ENCODE results near the gene ADNP.
"Not testable (repeated sequence)": the region's sequence is repeated elsewhere in the genome, so short reads cannot be mapped to it uniquely, and the experiment has no call there.

The ADNP gene

DNA sequence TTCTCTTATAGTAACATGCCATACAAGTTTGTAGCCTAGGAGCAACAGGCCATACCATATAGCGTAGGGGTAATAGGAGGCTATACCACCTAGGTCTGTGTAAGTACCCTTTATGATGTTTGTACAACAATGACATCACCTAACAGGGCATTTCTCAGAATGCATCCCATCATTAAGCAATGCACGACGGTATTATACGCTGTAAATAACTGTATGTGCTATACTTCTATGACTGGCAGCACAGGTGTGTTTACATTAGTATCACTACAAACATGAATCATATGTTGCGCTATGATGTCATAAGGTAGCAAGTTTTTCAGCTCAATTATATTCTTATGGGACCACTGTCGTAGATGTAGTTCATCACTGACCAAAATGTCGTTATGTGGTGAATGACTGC is 31.0 kb downstream of the ADNP start:
- no peak for DNase-seq

DNA sequence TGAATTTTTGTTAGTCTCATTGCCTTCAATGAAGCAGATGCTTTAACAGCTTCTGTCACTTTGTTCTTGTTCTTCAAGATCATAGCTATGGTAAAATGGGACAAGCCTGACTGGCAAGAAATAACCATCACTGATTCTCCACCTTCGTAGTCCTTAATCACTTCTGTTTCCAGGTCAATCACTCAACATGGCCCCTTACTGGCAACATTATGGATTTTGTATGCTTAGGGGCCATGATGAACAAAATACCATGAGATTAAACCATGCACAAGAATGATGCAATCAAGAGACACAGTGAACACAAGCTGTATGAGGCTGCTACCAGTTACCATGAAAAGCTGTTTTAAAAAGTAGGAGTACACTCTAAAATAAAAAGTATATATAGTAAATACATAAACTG is 32.8 kb downstream of the ADNP start:
- DNase-seq: no peak

DNA sequence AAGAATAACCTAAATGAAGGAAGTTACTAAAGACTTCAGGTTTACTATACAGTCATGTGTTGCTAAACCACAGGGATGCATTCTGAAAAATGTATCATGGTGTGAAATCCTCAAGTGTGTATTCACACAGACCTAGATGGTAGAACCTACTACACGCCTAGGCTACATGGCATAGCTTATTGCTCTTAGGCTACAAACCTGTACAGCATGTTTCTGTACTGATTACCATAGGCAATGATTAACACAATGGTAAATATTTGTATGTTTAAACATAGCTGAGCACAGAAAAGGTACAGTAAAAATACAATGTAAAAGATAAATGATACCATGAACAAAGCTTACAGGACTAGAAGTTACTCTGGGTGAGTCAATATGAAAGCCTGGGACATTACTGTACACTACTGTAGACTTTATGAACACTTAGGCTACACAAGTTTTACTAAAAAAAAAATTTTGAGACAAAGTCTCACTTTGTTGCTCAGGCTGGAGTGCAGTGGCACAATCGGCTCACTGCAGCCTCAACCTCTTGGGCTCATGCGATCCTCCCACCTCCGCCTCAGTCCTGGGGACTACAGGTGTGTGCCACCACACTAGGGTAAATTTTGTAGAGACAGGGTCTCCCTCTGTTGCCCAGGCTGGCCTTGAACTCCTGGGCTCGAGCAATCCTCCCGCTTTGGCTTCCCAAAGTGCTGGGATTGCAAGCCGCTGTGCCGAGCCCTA is 36.0 kb downstream of the ADNP start:
- no peak for DNase-seq

DNA sequence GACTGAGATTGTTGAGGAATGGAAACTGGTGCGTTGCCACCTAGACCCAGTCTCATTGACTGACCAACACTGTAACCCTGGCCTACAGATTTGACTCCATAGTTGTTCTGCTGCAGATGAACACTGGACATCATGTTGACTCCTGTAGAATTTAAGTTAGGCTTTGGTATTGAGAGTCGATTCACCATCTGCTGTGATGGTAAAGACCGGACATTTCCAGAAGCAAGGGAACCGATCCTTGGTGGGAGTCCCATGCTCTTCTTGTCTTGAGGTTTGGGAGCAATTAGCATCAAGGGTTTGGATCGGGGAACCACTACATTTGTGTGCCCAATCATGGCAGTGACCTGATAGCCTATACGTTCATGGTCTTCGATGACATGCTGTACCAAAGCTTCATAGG is 37.6 kb downstream of the ADNP start:
- no peak for DNase-seq

DNA sequence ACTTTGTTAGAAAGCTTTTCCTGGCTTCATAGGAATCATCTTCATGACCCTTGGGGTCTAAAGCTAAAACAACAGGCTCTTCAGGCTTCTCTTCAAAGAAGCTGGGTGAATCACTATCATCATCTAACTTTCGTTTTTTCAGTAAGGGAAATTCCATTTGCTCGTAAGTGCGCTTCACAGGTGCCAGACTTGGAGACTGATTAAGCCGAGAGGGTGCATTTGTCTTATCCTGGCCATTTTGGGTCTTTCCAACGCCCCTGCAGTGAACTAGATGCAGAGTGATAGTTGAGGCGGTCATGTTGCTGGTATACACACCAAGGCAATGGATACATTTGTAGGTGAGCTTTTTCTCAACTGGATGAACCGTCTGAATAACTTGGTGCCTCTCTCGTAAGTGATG is 38.8 kb downstream of the ADNP start:
- no peak for DNase-seq

DNA sequence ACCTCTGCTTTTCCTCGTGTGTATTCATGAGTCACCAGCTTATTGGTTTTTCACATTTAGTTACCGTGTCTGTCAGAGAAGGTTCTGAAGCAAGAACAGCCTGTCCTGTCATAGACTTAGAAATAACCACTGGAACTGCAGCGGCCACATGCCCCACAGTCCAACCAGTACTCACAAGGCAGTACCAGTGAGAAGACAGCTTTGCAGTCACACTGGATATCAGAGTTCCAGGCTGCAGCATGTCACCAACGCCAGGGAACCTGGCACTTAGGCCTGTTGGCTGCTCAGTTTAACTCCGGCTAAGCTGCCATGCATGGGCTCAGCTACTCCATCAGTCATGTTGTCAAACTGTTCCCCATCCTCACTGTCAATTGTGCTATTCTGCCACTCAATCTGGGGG is 40.1 kb downstream of the ADNP start:
- DNase-seq: no peak

DNA sequence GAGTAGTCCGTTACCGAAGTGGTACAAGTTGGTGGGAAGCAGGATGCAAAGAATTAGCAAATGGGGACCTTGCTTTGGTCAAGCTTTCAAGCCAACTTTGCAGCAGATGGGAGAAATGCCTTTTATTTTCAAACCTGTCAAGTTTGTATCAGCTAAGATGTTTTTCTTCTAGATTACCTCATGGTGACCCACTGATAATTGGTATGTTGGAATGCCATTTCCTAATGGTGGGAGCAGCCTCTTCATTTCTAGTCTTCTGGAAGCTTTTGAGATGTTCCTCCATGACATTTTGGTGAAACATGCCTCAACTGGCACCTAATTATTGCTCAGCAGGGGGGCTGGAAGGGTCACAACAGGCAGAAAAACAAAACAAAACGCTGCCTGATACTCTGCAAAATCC is 43.7 kb downstream of the ADNP start:
- no peak for DNase-seq

DNA sequence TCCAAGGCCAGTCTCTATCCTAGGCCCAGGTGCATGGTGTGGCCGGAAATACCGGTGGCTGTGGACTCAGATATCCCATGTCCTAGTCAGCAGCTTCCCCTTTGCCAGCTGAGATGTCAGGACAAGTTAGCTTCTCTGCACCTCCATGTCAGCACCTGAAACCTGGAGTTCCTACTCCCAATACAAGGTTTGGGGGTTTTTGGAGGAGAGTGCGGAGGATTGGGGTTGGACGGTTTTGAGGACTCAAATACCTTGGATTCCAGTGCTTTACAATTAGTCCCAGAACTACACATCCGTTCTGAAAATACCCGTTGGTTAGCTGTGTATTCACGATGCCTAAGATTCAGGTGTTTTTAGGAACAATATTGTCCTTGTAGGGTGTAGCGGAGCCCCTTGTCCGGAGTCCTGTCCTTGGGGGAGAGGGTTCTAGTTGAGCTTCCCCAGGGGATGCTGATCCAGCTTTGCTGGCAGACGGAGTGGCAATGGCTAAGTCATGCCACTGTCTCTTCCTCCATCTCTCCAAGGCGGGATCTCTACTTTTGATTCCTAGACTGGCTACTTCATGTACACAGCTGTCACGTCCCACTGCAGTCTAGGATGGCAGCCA is 45.0 kb downstream of the ADNP start:
- DNase-seq: no peak

DNA sequence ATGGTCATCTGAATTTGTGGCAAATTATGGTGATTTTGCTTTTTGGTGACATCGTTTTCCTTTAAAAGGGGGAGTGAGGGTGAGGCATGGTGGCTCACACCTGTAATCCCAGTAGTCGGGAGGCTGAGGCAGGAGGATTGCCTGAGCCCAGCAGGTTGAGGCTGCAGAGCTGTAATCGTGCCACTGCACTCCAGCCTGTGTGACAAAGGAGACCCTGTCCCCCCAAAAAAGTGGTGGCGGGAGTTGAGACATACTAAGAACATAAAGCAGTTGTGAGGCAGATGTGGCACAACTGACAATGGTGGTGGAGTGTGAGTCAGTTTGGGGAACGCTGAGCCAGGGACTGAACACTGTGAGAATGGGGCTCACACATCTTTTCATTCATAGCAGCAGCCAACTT is 45.5 kb downstream of the ADNP start:
- no peak for DNase-seq

DNA sequence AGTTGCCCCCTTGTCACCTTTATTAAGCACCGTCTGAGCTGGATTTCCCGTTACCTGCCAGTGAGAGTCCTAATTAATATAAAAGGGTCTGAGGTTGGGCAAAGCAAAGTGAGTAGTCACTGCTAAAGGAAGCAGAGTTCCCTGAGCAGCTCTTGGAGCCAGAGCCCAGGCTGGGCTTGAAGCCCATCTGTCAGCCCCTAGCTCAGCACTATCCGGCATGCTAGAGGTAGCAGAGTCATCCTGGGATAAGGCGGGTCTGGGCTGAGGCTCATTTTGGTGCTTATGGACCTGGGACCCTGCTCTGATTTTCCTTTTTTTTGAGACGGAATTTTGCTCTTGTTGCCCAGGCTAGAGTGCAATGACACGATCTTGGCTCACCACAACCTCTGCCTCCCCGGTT is 46.2 kb downstream of the ADNP start:
- no peak for DNase-seq

DNA sequence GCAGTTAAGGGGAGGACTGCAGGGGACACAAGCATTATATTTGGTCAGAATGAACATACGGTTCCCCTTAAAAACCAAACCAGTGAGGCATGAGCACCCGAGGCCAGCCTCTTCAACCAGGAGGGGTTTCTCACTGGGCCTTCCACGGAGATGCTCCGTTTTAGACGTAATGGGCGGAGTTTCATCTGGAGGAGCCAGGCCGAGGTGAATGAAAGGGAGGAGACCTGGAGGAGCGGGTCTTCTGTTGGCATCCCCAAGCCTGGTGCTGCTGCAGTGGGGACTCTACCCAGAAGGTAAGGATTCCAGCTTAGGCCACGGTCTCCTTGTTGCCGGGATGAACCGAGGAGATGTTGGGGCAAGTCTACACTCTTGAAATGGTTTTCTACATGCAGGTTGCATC is 47.4 kb downstream of the ADNP start:
- DNase-seq: no peak

DNA sequence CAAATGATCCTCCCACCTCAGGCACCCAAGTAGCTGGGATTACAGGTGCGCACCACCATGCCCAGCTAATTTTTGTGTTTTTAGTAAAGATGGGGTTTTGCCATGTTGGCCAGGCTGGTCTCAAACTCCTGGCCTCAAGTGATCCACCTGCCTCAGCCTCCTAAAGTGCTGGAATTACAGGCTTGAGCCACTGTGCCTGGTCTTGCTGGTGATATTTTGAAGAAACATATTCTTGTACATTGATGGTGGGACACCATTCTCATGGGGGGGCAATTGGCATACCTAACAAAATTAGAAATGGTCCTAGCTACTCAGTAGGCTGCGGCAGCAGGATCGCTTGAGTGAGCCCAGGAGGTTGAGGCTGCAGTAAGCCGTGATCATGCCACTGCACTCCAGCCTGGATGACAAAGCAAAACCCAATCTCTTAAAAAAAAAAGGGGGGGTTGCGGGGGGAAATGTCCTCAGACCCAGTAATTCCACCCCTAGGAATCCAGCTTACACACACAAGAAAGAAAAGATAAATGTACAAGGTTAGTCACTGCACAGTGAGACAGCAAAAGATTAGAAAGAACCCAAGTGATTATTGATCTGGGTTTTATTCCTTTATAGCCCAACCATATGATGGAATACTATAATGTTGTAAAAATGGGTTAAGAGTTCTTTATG is 49.3 kb downstream of the ADNP start:
- DNase-seq: not testable (repeated sequence)

DNA sequence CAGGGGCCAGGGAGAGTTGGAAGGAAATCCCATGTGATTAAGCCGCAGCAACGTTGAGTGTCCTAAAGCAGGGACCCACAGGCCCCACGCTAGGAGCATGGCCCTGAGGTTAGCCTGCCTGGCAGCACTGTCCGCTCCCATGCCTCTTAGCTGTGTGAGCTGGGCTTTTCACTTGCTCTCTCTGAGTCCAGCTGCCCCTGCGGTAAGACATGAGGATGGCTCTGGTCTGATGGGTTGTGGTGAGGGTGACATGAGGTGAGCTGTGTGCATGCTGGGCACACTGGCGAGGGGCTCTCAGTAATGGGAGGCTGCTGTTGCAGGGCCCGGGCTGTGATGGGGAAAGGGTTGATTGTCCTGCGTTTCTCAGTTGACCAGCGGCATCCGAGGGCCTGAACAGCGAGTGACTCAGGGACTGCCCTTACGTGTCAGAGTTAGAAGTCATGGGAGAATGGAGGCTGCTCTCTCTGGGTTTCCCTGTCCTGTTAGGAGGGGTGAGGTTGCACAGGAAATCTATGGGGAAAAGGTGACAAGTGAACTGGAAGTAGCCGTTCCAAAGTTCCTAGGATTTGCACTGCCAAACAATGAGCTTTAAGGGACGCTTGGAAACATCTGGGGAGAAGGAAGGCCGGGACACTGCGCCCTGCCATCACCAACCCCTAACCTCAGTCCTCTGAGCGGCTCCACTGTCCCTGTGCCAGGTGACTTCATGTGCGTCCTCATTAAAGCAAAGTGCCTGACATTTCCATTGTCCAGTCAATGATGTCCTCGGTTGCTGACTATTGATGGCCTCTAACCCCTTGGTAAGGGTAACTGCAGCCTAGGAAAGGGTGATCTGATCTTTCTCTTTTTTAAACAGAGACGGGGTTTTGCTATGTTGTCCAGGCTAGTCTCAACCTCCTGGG is 51.3 kb downstream of the ADNP start:
- no peak for DNase-seq

DNA sequence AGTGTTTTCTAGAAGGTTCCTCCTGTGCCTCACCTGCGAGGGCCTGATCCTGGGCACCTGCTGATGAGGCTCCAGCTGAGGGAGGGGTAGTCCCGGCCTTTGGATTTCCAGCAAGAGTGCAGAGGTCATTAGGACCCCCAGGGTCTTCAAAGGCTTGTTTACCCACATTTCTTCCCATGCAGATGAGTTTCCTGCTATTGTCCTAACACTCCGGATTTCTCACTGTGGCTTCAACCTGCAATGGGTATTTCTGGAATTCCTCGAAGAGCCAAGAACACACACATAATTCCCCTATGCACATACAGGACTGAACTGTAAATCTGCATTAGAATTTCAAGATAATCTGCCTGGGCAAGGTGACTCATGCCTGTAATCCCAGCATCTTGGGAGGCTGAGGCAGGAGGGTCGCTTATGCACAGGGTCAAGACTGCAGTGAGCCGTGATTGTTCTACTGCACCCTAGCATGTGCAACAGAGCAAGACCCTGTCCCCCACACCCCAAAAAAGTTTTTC is 53.9 kb downstream of the ADNP start:
- no peak for DNase-seq

DNA sequence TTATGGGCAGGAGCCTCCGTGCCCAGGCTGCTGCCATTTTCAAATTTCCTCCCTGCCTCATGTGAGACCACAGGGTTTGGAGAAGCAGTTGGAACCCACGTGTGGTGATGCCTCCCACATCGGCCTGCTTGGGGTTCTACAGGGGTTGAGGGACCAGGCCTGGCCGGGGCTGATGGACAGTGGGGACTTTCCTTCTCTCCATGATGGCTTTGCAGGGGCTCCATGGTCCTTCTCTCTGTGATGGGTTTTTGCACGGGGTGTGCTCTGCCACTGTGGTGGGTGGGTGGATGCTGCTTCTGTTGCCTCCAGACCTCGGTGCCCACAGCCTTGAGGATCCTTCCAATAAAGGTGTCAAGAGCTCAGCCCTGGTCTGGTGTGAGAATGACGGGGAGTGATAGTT is 54.4 kb downstream of the ADNP start:
- DNase-seq: no peak

DNA sequence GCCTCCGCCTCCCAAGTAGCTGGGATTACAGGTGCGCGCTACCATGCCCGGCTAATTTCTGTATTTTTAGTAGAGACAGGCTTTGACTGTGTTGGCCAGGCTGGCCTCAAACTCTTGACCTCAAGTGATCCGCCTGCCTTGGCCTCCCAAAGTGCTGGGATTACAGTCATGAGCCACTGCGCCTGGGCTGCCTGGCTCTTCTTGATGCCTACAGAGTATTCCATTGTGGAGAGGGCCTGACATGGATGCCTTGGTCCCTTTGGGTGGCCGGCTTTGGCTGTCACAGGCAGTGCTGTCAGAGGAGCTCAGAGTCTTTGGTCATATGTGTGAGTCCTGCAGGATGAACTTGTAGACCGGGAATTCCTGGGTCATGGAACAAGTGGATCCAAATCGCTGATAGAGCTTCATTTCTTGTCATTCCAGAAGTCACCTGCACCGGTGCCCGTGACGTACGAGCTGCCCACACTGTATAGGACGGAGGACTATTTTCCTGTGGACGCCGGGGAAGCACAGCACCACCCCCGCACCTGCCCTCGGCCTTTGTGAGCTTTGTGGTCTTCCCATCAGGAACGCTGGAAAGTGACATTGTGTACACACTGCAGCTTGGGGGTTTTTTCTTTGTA is 55.1 kb downstream of the ADNP start:
- no peak for DNase-seq

DNA sequence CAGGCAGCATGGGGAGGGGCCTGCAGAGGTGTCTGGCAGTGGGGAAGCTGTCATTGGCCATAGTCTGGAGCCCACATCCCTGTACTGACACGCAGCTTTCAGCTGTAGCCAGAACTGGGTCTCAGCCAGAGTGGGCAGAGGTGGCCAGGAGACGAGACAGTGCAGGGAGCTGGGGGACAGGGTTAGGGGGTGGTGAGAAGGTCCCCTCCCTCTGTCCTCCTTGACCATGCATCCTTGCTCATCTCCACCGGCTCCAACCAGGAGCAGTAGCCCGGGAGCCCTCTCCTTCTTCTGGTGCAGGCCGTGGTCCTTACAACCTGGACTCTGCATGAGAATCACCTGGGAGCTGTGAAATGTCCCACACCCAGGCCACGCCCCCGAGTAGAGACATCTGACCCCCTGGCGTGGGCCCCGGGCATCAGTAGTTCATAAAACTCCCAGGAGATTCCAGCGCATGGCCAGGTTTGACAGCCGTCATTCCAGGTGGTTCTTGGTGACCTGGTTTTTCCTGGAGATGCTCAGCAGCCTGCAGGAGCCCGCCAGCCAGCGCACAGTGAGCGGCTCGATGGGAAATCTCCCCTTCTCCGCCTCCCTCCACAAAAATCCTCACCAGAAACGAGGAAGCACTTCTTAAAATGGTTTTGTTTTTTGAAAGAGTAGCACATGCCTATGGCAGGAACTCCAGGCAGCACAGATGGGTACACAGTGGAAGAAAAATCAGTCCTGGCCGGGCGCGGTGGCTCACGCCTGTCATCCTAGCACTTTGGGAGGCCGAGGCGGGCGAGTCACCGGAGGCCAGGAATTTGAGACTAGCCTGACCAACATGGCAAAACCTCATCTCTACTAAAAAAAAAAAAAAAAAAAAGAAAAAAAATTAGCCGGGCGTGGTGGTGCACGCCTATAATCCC is 56.2 kb downstream of the ADNP start:
- no peak for DNase-seq

DNA sequence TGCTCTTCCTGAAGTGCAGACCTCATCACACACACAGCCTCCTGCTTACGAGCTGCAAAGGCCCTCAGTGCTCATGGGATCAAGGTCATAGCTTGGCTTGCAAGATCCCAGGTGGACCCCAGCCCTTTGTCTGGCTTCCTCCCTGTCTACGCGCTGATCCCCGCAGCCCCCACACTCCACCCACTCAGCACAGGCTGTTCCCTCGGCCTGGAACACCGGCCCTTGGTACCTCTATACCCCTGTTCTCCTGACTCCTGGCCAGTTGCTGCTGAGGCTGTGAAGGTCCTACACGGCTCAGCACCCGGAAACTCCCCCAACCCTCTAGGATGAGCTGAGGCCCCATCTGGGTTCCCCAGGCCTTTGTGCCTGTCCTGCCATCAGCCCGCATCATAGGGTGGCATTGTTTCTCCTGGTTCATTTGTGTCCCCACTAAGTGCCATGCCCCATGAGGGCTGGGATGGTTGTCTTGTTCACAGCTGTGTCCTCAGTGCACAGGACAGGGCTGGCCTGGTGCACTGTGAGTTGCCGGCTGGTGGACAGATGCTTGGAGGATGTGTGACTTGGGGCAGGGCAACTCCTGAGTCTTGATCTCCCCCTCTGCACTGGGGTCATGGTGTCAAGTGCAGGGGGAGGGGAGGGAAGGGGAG is 57.0 kb downstream of the ADNP start:
- no peak for DNase-seq

DNA sequence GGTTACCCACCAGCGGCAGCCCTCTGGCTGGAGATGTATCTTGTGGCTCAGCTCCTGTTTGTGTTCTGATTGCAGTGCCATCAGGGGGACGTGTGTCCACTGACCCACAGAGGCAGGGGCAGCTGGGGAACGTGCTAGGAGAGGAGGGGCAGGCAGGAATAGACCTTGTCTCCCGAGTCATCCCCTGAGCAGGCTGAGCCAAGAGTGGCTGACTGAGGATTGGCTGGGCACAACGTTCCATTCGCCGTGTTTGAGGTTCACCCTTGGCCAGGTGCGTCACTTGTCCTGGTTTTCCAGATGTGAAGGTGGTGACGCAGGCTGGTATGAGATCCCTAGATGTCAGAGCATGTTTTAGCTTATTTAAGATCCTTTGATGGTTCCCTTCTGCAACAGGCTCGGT is 57.7 kb downstream of the ADNP start:
- DNase-seq: no peak

DNA sequence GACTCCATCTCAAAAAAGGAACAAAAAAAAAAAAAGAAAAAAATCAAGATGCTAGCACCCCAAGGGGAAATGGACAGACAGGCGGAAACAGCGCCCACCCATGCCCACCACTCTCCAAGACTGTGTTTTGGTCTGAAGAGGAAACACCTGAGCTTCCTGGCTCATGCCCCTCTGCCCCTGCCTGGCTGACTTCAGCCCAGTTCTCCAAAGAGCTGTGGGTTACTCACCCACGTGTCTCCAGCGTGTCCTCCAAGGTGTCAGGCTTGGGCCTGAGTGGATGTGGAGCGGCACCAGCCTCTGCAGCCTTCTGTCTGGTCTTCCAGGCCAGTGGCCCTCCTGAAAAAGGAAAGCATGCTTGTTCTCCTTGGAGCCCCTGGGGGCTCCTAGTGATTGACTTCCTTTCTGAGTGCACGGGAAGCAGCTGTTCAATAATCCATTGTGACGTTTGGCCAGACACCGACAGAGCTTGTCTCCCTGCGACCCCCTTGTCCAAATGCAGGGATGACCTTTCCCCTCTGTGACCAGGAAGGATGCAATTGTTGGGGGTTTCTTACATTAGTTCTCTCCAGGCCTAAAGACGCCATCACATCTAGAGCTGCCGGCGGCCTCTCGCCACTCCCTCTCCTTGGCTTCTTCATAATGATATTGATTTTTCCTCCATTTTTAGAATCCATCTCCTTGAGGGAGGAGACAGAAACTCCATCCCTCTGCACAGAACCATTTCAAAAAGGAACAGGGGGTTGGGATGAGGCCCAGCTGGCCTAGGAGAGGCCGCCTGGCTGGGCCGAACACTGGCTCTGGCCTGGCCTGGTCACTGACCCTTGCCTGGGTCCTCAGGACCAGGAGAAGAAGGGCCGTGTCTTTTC is 58.4 kb downstream of the ADNP start:
- no peak for DNase-seq
